ENCODE measurements around the gene ISM2.

The ISM2 gene

GRCh38 chr14:77458249-77458950, 40.2 kb downstream of the ISM2 start:
- no peak for DNase-seq

DNA sequence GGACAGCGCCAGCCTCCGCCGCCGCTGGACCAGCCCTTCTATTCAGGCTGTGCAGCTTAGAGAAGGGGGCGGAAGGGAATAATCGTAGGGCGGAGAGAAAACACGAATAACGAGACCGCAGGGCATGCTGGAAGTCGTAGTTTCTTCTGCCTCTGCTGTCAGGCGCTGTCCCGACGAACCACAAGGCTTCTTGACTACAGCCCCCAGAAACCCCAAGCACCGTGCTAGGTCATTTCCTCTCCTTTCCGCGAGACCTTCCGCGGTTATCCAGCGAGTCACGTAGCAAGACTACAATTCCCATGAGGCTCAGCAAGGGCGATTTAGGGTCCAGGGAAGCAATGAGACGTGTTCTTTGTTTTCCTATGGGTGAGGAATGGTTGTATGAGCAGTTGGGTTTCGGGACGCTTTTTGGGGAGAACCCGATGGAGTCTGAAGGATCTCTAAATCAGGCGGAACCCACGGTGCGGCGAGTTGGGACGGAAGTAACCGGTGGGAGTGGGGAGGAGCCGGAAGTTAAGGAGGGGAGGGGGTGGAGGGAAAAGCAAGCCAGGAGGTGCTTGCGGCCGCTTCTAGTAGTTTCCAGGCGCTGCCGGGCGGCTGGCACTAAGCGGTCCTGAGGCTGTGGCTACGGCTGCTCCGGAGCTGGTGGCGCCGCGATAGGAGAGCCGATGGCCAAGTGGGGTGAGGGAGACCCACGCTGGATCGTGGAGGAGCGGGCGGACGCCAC, 40.9 kb downstream of the ISM2 start, which contains the start of the genes AHSA1 and VIPAS39:
Gene AHSA1, plus strand, starts transcription at position 572 of the 727 bp plus-strand sequence. Its CDS starts 97 bp downstream, at position 669.
Gene VIPAS39, minus strand, starts transcription at position 80 of the 727 bp plus-strand sequence. CDS start 3,499 bp downstream, outside the sequence.
- DNase-seq = peak; percentile 100

DNA sequence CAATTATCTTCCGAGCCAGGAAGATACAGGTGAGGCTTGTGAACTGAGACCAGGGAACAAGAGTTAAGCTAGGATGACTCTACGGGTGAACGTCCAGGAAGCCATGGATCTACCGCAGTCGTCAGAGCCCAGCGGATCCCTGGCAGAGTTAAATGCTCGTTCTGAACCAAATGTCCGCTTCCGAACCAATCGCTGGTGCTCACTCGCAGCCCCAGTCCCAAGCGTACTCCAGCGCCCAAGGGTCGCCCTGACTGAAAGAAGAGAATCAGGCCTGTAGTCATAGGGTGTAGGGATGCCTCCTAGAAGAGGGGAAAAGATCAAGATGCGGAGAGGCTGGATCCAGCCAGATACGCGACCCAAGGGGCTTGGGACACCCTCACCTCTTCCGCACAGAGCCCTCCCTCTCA, 41.5 kb downstream of the ISM2 start:
- no peak for DNase-seq

GRCh38 chr14:77455966-77456640, 42.5 kb downstream of the ISM2 start:
- DNase-seq = no peak

DNA sequence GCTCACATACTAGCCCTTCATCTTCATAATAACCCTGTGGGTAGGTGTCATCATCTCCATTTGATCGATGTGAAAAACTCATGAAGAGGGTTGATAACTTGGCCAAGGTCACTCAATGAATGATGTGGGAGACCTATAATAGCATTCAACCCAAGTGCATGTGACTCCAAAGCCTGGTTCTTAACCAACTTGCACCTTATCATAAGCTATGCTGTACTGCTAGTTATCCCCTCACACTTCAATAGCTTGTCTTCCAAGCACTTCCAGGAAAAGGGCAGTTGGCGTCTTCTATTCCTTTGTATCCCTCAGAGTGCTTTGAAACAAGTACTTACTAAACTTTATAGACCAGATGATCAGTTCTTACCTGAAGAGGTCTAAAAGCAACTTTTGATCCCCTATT, 56.4 kb downstream of the ISM2 start:
- no peak for DNase-seq

DNA sequence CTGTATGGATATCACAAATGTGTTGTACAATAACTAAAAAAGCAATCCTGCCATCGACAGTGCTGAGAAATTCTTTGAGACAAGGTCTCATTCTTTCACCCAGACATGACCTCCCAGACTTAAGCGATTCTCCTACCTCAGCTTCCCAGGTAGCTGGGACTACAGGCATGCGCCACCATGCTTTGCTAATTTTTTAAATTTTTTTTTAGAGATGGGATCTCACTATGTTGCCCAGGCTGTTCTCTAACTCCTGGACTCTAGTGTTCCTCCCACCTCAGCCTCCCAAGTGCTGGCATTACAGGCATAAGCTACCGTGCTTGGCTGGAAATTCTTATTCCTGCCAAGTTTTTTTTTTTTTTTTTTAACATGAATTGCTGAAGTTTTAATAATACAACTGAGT, 58.8 kb downstream of the ISM2 start:
- no peak for DNase-seq

DNA sequence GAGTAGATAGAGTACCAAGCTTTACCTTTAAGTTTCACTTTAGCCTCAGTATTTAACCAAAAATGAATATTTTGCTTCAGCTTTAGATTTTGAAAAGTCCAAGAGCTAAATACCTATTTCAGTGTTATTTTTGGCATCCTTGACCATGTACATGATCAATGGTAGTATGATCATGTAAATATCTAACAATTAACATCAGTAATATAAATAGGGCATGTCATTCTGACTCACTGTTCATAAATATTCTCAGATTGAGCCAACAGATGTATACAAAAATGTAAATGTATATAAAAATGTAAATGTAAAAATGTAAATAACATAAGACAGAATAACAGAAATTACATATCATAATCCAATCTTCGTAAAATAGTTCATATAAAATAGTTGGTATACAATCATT, 60.0 kb downstream of the ISM2 start:
- no peak for DNase-seq

GRCh38 chr14:77436042-77436441, 62.6 kb downstream of the ISM2 start:
- DNase-seq = no peak

- DNase-seq = no peak
Observed at GRCh38 chr14:77426396-77426795, 72.2 kb downstream of the ISM2 start.

GRCh38 chr14:77424862-77425261, 73.8 kb downstream of the ISM2 start:
- no peak for DNase-seq
